GM18508 (cell line): ENCODE data around the gene DMWD.
"Not testable (repeated sequence)": the region's sequence is repeated elsewhere in the genome, so short reads cannot be mapped to it uniquely, and the experiment has no call there.

Experiments used
- ATAC-seq: cut with Tn5 transposase; IDR thresholded peaks from one replicate; pipeline ENCODE4 v1.9.1; 2021; ENCODE audit warnings: moderate number of reproducible peaks; ENCODE audit not compliant: insufficient read depth, unreplicated experiment

The DMWD gene

GRCh38 chr19:45816236-45817009, 23.8 kb upstream of the DMWD start:
- no peak for ATAC-seq

GRCh38 chr19:45815481-45816216, 23.0 kb upstream of the DMWD start:
- no peak for ATAC-seq

DNA sequence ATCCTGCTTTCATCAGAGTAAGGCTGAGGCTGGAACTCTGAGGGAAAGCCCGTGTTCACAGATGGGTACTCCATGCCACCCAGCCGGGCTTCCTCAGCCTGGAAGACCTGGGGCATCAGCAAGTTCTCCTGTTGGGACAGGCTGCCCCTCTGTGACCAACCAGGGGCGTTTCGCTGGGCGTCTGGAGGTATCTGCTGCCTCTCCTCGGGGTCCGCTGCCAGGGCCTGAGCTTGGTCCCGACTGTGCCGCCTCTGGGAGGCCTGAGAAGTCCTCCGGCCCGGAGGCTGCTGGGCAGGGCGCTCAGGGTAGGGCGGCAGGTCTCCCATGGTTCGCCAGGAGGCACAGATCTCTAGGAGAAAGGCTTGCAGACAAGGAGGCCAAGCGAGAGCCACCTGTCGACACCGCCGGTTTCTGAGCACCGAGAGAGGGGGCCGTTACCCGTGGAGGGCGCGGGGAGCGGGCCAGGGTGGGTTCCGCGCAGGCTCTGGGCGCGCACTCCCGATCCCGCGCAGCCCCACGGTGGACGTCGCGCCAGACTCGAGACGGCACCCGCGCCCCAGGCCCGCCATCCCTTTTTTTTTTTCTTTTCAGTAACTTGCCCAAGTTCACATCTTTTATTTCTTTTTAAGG, 22.3 kb upstream of the DMWD start, which contains the start of gene RSPH6A:
TSS of gene RSPH6A (minus strand) at position 458 of the 630 bp plus-strand sequence. CDS start at position 326, 132 bp downstream.
- ATAC-seq, result no peak

GRCh38 chr19:45814166-45814780, 21.6 kb upstream of the DMWD start:
- ATAC-seq, result no peak

- no peak for ATAC-seq
Measured at GRCh38 chr19:45812297-45812696, 19.7 kb upstream of the DMWD start.

DNA sequence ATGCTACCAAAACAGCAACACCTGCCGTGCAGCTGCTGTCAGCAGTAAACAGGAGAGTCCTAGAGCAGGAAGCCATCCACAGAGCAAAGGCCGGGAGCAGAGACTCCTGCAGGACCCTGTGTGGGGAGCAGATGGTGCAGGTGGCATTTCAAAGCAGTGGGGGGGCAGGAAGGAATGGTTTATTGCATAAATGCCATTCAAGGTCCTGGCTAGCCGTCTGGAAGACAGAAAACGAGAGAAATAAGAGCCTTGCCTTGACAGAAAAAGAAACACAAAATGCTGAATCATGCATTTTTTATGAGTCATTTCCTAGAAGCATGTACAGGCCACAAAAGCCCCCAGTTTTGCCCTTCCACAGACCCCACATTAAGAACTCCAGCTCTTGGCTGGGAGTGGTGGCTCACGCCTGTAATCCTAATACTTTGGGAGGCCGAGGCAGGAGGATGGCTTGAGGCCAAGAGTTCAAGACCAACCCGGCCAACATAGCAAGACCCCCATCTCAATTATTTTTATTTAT, 17.1 kb upstream of the DMWD start:
- no peak for ATAC-seq

- ATAC-seq, result no peak
Measured at GRCh38 chr19:45805719-45806118, 13.1 kb upstream of the DMWD start.

DNA sequence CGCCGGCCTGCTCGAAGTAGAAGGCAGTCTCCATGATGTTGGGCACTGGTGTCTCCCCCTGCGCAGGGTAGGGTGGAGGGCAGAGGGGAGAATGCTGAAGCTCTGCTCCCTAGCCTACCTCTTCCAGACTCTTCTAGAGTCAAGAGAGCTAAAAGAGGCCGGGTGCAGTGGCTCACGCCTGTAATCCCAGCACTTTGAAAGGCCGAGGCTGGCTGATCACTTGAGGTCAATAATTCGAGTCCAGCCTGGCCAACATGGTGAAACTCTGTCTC, 12.2 kb upstream of the DMWD start:
- ATAC-seq, result no peak

- ATAC-seq, result no peak
Measured at GRCh38 chr19:45804140-45804958, 11.7 kb upstream of the DMWD start.

DNA sequence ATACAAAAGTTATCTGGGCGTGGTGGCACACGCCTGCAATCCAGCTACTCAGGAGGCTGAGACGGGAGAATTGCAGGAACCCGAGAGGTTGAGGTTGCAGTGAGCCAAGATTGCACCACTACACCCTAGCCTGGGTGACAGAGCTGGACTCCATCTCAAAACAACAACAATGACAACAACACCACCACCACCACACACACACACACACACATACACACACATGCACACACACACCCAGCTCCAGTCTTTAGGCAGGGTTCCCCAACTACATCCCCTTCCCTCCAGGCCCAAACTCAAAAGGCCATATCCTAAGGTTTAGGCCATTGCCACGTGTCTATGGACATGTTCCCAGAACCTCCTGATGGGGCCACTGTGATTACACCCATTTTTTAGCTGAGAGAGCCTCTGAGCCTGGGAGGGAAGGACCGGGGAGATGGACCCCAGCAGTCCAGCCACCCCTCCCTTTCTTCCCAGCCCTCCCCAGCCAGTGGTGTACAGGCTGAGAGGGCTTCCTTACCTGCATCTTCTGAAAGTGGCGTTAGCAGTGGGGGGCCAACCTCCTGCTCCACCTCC, 9.0 kb upstream of the DMWD start:
- ATAC-seq, result no peak

DNA sequence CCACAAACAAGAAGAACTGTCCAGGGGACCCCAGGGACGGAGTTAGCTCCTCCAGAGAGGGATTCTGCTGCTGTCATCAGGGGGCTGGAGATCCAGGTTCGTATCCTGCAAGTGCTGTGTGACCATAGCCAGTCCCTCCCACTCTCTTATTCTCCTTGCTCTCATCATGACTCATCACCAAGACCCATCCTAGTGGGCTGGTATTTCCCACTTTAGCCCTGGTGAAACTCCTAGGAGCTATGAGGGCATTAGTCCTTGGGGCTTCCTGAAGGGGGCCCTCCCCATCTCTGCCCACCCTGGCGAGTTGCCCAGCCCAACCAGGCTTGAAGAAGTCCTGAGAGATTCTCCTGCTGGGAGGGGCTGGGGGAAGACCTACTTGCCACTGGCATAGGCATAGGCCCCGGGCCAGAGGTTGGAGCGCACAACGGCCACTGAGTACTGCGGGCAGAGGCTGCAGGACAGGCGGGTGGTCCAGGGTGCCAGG, 7.5 kb upstream of the DMWD start:
- no peak for ATAC-seq

DNA sequence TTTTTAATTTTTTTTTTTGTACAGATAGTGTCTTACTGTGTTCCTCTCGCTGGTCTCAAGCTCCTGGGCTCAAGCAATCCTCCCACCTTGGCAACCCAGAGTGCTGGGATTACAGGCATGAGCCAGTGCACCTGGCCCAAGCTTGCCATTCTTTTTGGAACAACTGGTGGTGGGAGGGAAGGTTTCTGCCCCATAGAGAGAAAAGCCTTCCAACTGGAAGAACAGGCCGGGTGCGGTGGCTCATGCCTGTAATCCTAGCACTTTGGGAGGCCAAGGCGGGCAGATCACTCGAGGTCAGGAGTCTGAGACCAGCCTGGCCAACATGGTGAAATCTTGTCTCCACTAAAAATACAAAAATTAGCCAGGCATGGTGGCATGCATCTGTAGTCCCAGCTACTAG, 6.9 kb upstream of the DMWD start:
- not testable (repeated sequence) for ATAC-seq

DNA sequence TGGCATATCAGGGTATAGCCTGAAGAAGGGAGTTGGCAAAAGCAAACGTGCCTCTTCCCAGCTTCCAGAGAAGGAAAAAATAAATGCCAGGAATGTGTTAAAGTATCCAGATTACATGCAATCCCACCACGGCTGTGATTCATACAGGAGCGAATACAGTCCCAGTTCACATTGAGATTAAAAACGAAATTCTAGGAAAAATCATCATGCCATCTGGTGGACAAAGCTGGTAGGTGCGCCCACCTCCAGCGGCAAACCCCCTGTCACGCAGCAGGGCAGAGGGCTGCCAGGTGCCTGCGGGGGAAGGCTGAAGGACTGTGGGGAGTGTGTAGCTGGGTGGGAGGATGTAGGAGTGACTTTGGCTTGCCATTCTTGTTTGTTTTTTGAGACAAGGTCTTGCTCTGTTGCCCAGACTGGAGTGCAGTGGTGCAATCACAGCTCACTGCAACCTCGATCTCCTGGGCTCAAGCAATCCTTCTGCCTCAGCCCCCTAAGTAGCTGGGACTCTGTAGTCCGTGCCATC, 6.4 kb upstream of the DMWD start:
- no peak for ATAC-seq

- ATAC-seq, result no peak
Measured at GRCh38 chr19:45794627-45795026, 2.0 kb upstream of the DMWD start.

DNA sequence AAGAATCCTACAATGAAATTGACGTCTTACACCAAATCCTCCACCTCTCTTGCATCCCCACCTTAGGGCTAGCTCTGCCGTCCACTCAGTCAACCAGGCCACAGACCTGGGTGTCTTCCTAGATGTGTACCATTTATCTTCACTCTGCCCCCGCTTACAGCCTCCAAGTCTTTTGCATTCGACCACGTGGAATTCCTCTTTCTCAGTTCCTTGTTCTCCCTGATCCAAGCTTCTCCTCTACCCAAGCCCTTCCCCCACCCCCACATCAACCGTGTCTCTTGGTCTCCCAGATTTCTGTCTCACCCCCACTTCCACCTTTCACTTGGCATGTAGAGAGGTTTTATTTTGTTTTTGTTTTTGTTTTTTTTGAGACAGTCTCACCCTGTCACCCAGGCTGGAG, 1.2 kb upstream of the DMWD start:
- no peak for ATAC-seq

GRCh38 chr19:45793178-45793564, 526 bp upstream of the DMWD start:
- ATAC-seq, result no peak

- ATAC-seq, result no peak
Measured at GRCh38 chr19:45791744-45792469, 738 bp downstream of the DMWD start.

DNA sequence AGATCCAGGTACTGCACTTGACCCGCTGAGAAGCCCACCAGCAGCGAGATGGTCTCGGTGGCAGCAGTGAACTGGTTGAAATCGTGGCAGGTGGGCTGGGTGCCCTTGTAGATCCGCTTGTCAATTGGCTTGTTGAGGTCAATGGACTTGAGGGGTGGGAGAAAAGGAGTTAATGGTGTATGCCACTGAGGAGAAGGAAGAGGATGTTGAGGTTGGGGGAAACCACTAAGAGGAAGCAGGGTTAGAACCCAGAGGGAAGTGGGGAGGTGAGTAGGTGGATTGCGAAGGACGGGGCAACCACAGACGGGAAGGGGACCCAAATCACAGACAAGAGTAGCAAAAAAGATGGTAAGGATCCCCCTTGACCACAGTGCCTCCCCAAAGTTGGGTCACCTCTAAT, 1.7 kb downstream of the DMWD start:
- ATAC-seq, result no peak
